Liver (tissue), 9 donors: ENCODE results near the gene CAPN2. TPM values are rescaled to one million over a fixed set of nuclear protein-coding genes. Genes with fewer than 3 reads are reported as not detected.

ENCODE experiments used
- DNase-seq: peaks from one replicate; pipeline ENCODE4 v3.0.0-alpha.2; 2017; ENCODE audit warnings: low spot score
- H3K27ac ChIP-seq, 2 donors: one replicate each; pipeline ENCODE4 v1.7.0; 2013; ENCODE audit warnings: inconsistent platforms in 2 of 2, low read length in 2 of 2, control low read depth in 1 of 2, low read depth in 1 of 2, mild to moderate bottlenecking in 1 of 2
- H3K27me3 ChIP-seq, 4 donors: one replicate each; pipeline versions ENCODE4 v1.6.1 to v1.7.0; 2013; ENCODE audit warnings: low read length in 3 of 4, inconsistent platforms in 1 of 4, mild to moderate bottlenecking in 1 of 4, moderate library complexity in 1 of 4; ENCODE audit not compliant: control insufficient read depth in 4 of 4, insufficient read depth in 4 of 4
- H3K36me3 ChIP-seq, 4 donors: one replicate each; pipeline versions ENCODE4 v1.6.1 to v1.7.0; 2013; ENCODE audit warnings: low read length in 3 of 4, mild to moderate bottlenecking in 3 of 4, low read depth in 1 of 4, moderate library complexity in 1 of 4; ENCODE audit not compliant: control insufficient read depth in 4 of 4, insufficient read depth in 3 of 4
- H3K4me1 ChIP-seq, 4 donors: one replicate each; pipeline versions ENCODE4 v1.6.1 to v1.7.0; 2013; ENCODE audit warnings: low read length in 3 of 4, mild to moderate bottlenecking in 3 of 4, moderate library complexity in 1 of 4; ENCODE audit not compliant: control insufficient read depth in 4 of 4, insufficient read depth in 4 of 4
- H3K4me3 ChIP-seq, 3 donors: one replicate each; pipeline versions ENCODE4 v1.6.1 to v1.7.0; 2013; ENCODE audit warnings: low read length in 3 of 3, control low read depth in 1 of 3, low read depth in 1 of 3, mild to moderate bottlenecking in 1 of 3
- H3K9ac ChIP-seq, 2 donors: one replicate each; pipeline ENCODE4 v1.7.0; 2013; ENCODE audit warnings: low read length in 2 of 2, mild to moderate bottlenecking in 2 of 2, moderate library complexity in 2 of 2, control low read depth in 1 of 2, low read depth in 1 of 2
- H3K9me3 ChIP-seq, 4 donors: one replicate each; pipeline versions ENCODE4 v1.6.1 to v1.7.0; 2013; ENCODE audit warnings: low read length in 3 of 4; ENCODE audit not compliant: control insufficient read depth in 4 of 4
- EGR1 ChIP-seq, 2 donors: IDR thresholded peaks; 2 replicates each; pipeline ENCODE4 v1.6.1; 2016 to 2018; ENCODE audit warnings: antibody characterized with exemption in 2 of 2, low read depth in 2 of 2
- FOXA1 ChIP-seq: IDR thresholded peaks from 2 replicates; pipeline ENCODE4 v1.6.1; 2016; ENCODE audit warnings: antibody characterized with exemption
- FOXA2 ChIP-seq: IDR thresholded peaks from 2 replicates; pipeline ENCODE4 v1.6.1; 2016; ENCODE audit warnings: antibody characterized with exemption
- GABPA ChIP-seq, 2 donors: IDR thresholded peaks in 1 of 2; conservative IDR thresholded peaks in 1 of 2; 2 replicates each; pipeline ENCODE4 v1.6.1; 2016; ENCODE audit warnings: antibody characterized with exemption in 2 of 2, mild to moderate bottlenecking in 1 of 2, moderate library complexity in 1 of 2
- MAX ChIP-seq: IDR thresholded peaks from 2 replicates; pipeline ENCODE4 v1.6.1; 2016; ENCODE audit warnings: antibody characterized with exemption
- RAD21 ChIP-seq, 2 donors: IDR thresholded peaks; 2 replicates each; pipeline ENCODE4 v1.6.1; 2016; ENCODE audit warnings: antibody characterized with exemption in 2 of 2, mild to moderate bottlenecking in 2 of 2
- RXRA ChIP-seq, 2 donors: IDR thresholded peaks; 2 replicates each; pipeline ENCODE4 v1.6.1; 2017 to 2018; ENCODE audit warnings: antibody characterized with exemption in 2 of 2, mild to moderate bottlenecking in 1 of 2
- SP1 ChIP-seq: IDR thresholded peaks from 2 replicates; pipeline ENCODE4 v1.6.1; 2018; ENCODE audit warnings: antibody characterized with exemption, mild to moderate bottlenecking
- YY1 ChIP-seq: IDR thresholded peaks from 2 replicates; pipeline ENCODE4 v1.6.1; 2016; ENCODE audit warnings: antibody characterized with exemption, mild to moderate bottlenecking
- WGBS: extraction: QIAGEN DNeasy Blood & Tissue Kit; methylation state at CpG from one replicate; pipeline ENCODE4 v1.1.7; 2013; 5-methylcytosine and 5-hydroxymethylcytosine counted together
- polyA plus RNA-seq, 2 donors: library from polyadenylated mRNA; stranded (reverse) in 1 of 2; unstranded in 1 of 2; fragments of 200-250 nt in 1 of 2; fragments of >200 nt in 1 of 2; fragmentation: Nextera tagmentation in 1 of 2; extraction: Ambion mirVana in 1 of 2; gene quantifications; one replicate each; pipeline versions ENCODE4 v1.2.1 to v1.2.3, GENCODE V29; 2013 to 2015
- total RNA-seq, 2 donors: library from RNA; depleted of rRNA; stranded (reverse); fragments of >200 nt; gene quantifications; one replicate each; pipeline ENCODE4 v1.2.3, GENCODE V29; 2014
- TF ChIP-seq, protein P1 (sequence below): IDR thresholded peaks from 2 replicates; pipeline ENCODE4 v1.6.1; 2016; ENCODE audit warnings: antibody characterized with exemption
- TF ChIP-seq, protein P2 (sequence below): fragments of 150-350 bp; IDR thresholded peaks from 2 replicates; pipeline ENCODE4 v1.5.1; 2017; ENCODE audit warnings: improper control_type of control experiment, low read depth, low read length; ENCODE audit not compliant: missing input control
- TF ChIP-seq, protein P3 (sequence below): IDR thresholded peaks from 2 replicates; pipeline ENCODE4 v1.6.1; 2016; ENCODE audit warnings: antibody characterized with exemption
- TF ChIP-seq, protein P4 (sequence below): IDR thresholded peaks from 2 replicates; pipeline ENCODE4 v1.6.1; 2016; ENCODE audit warnings: antibody characterized with exemption, mild to moderate bottlenecking
- donor health status: healthy.
- donor health status: healthy.
- donor health status: healthy.
- donor health status: healthy.
- donor health status: healthy.

The CAPN2 gene
- total and polyA plus RNA-seq, 4 donors, result 11.2 to 20.7 (median 15.5) TPM

DNA sequence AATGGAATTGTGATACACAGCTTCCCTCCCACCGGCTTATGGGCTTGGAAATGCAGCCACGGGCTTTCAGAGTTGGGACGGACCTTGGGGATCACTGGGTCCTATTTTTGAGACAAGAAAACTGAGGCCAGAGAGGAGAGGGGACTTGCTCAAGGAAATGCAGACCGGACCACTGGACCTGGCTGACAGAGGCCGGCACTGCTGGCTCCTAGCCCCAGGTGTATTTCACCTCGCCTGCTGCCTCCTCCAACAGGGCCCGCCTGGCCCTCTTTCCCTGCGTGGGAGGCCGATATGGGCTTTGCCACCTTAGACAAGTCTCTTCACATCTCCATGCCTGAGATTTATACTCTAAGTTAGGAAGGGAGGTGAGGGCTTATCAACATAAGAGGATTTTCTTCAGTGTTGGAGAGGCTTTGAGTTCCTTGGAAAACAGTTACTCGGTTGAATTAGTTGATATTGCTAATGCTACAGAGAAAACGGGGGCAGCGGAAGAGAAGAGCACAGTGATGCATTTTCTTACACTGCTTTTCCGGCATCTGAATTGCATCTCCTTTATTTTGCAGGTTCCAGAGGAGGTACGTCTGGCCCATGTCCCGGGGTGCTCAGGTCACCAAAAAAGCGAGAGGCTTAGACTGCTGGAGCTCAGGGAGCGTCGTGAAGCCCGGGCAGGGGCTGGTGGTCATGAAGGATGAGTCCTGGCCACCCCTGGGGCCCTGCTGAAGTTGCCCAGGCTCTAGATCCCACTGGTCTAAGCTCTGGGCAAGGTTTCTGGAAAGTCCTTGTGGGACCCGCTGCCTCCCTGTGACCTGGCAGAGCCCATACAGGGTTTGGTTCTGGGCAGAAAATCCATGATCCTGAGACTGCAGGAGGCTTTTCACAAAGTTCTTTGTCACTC is 44.7 kb downstream of the CAPN2 start:
- no peak overlapping the region for H3K4me3 ChIP-seq
- H3K36me3 ChIP-seq, result peaks cover 0 to 12% (median 4%) of the 10 kb centered on the region in 4 donors
- H3K27ac ChIP-seq, result no peak overlapping the region
- no peaks in the 10 kb centered on the region for H3K9me3 ChIP-seq
- TF ChIP-seq RAD21 (IDR thresholded peaks at IDR 0.05) (no peak), MAX (no peak), FOXA2 (no peak)
- TF ChIP-seq, protein P1, sequence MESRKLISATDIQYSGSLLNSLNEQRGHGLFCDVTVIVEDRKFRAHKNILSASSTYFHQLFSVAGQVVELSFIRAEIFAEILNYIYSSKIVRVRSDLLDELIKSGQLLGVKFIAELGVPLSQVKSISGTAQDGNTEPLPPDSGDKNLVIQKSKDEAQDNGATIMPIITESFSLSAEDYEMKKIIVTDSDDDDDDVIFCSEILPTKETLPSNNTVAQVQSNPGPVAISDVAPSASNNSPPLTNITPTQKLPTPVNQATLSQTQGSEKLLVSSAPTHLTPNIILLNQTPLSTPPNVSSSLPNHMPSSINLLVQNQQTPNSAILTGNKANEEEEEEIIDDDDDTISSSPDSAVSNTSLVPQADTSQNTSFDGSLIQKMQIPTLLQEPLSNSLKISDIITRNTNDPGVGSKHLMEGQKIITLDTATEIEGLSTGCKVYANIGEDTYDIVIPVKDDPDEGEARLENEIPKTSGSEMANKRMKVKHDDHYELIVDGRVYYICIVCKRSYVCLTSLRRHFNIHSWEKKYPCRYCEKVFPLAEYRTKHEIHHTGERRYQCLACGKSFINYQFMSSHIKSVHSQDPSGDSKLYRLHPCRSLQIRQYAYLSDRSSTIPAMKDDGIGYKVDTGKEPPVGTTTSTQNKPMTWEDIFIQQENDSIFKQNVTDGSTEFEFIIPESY, result no peak
- TF ChIP-seq, protein P2, sequence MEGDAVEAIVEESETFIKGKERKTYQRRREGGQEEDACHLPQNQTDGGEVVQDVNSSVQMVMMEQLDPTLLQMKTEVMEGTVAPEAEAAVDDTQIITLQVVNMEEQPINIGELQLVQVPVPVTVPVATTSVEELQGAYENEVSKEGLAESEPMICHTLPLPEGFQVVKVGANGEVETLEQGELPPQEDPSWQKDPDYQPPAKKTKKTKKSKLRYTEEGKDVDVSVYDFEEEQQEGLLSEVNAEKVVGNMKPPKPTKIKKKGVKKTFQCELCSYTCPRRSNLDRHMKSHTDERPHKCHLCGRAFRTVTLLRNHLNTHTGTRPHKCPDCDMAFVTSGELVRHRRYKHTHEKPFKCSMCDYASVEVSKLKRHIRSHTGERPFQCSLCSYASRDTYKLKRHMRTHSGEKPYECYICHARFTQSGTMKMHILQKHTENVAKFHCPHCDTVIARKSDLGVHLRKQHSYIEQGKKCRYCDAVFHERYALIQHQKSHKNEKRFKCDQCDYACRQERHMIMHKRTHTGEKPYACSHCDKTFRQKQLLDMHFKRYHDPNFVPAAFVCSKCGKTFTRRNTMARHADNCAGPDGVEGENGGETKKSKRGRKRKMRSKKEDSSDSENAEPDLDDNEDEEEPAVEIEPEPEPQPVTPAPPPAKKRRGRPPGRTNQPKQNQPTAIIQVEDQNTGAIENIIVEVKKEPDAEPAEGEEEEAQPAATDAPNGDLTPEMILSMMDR, result no peak
- H3K27me3 ChIP-seq, result no peaks in the 10 kb centered on the region
- no peak for DNase-seq
- 95% methylated on average over 20 of the region's 20 CpGs for WGBS
- H3K4me1 ChIP-seq, result no peaks in the 10 kb centered on the region
- H3K9ac ChIP-seq, result no peak overlapping the region

DNA sequence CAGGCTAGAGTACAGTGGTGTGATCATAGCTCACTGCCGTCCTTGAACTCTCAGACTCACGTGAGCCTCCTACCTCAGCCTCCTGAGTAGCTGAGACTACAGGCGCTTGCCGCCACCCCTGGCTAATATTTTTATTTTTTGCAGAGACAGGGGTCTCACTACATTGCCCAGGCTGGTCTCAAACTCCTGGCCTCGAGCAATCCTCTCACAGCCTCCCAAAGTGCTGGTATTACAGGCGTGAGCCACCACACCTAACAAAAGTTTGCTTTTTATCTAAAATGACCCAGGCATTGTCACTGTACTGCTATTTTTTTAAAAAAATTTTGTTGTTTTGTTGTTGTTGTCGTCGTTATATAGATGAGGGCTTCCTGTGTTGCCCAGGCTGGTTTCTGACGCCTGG is 46.4 kb downstream of the CAPN2 start:
- no peaks in the 10 kb centered on the region for H3K4me1 ChIP-seq
- no peaks in the 10 kb centered on the region for H3K27me3 ChIP-seq
- no peaks in the 10 kb centered on the region for H3K36me3 ChIP-seq
- TF ChIP-seq FOXA1 (no peak), SP1 (no peak), EGR1 (IDR thresholded peaks at IDR 0.05; ENCODE audit: low read depth in 2 of 2) (no peak), RXRA (IDR thresholded peaks at IDR 0.05) (no peak), YY1 (no peak), GABPA (IDR thresholded peaks at IDR 0.05 in 1 of 2, conservative IDR thresholded peaks at IDR 0.05 in 1 of 2) (no peak)
- TF ChIP-seq, protein P3, sequence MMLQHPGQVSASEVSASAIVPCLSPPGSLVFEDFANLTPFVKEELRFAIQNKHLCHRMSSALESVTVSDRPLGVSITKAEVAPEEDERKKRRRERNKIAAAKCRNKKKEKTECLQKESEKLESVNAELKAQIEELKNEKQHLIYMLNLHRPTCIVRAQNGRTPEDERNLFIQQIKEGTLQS, result no peak
- TF ChIP-seq, protein P4, sequence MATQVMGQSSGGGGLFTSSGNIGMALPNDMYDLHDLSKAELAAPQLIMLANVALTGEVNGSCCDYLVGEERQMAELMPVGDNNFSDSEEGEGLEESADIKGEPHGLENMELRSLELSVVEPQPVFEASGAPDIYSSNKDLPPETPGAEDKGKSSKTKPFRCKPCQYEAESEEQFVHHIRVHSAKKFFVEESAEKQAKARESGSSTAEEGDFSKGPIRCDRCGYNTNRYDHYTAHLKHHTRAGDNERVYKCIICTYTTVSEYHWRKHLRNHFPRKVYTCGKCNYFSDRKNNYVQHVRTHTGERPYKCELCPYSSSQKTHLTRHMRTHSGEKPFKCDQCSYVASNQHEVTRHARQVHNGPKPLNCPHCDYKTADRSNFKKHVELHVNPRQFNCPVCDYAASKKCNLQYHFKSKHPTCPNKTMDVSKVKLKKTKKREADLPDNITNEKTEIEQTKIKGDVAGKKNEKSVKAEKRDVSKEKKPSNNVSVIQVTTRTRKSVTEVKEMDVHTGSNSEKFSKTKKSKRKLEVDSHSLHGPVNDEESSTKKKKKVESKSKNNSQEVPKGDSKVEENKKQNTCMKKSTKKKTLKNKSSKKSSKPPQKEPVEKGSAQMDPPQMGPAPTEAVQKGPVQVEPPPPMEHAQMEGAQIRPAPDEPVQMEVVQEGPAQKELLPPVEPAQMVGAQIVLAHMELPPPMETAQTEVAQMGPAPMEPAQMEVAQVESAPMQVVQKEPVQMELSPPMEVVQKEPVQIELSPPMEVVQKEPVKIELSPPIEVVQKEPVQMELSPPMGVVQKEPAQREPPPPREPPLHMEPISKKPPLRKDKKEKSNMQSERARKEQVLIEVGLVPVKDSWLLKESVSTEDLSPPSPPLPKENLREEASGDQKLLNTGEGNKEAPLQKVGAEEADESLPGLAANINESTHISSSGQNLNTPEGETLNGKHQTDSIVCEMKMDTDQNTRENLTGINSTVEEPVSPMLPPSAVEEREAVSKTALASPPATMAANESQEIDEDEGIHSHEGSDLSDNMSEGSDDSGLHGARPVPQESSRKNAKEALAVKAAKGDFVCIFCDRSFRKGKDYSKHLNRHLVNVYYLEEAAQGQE, result no peak
- no peak for DNase-seq
- 96% methylated on average over 9 of the region's 9 CpGs for WGBS
- no peak overlapping the region for H3K9ac ChIP-seq
- no peak overlapping the region for H3K27ac ChIP-seq
- no peaks in the 10 kb centered on the region for H3K9me3 ChIP-seq
- no peak overlapping the region for H3K4me3 ChIP-seq
